ENCODE measurements around the gene RARRES1. TPM values are rescaled to one million over a fixed set of nuclear protein-coding genes. Genes with fewer than 3 reads are reported as not detected.

Gene RARRES1, protein sequence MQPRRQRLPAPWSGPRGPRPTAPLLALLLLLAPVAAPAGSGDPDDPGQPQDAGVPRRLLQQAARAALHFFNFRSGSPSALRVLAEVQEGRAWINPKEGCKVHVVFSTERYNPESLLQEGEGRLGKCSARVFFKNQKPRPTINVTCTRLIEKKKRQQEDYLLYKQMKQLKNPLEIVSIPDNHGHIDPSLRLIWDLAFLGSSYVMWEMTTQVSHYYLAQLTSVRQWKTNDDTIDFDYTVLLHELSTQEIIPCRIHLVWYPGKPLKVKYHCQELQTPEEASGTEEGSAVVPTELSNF
- 0.15 TPM in 1 of 2 replicates, not detected in the other for total RNA-seq (2021)
- Bru-seq, nascent RNA = percentile 16 among the genes with signal in this experiment
- BruChase-seq, experiment 1, labeled RNA remaining after a 2-hour chase = percentile 5 among the genes with signal in this experiment
- BruChase-seq, experiment 2, labeled RNA remaining after a 6-hour chase = percentile 11 among the genes with signal in this experiment
- long read RNA-seq, partial matches to known transcripts = 0 of 2 reads
- long read RNA-seq, other reads (novel, unspliced or antisense) = 2 of 2 reads

DNA sequence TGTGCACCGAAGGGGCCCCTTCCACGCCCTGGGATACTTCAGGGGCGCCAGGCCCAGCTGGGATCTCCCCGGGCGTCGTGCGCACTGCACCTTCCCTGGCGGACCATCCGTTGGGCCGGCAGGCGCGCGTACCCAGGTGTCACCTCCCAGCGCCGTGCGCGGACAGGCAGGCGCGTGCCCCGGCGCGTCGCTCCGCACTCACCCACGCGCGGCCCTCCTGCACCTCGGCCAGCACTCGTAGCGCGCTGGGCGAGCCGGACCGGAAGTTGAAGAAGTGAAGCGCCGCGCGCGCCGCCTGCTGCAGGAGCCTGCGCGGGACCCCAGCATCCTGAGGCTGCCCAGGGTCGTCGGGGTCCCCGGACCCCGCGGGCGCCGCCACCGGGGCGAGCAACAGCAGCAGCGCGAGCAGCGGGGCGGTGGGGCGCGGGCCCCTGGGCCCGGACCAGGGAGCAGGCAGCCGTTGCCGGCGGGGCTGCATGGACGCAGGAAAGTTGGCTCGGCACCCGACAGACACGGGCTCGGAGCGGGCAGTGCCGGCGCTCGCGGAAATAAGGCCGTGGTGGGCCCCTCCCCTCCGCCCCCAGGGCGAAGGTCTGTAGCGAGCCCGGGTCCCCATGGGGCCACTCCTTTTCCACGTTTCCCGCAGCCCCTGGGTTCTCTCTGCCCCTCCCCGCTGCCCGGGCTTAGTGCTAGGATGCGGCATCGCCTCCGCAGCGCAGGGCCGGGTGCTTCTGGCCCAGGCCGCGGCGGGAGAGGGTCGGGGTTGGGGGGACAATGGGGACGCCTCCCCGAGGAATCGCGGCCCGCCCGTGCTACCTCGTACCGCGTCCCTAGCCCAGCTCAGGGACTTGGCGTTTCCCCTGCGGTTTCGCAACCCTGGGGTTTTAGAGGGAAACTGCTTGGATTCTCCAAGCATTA lies at the start of gene RARRES1:
TSS of gene RARRES1 (minus strand) at position 520 of the 918 bp plus-strand sequence. CDS start at position 478, 42 bp downstream.
- no TSS peak for BruUV-seq (replicated peaks)
- H3K4me3 ChIP-seq (ENCODE audit: low read depth, low read length, poor library complexity, severe bottlenecking) = peak within 1 kb of the TSS; percentile 51
- H3K27me3 ChIP-seq (replicated peaks; ENCODE audit: insufficient read depth, low read depth, low read length, poor library complexity) = no peaks in the 10 kb centered on the region
- H3K4me1 ChIP-seq (ENCODE audit: insufficient read depth, low read length, poor library complexity, severe bottlenecking) = no peaks in the 10 kb centered on the region
- TF ChIP-seq, protein P1, sequence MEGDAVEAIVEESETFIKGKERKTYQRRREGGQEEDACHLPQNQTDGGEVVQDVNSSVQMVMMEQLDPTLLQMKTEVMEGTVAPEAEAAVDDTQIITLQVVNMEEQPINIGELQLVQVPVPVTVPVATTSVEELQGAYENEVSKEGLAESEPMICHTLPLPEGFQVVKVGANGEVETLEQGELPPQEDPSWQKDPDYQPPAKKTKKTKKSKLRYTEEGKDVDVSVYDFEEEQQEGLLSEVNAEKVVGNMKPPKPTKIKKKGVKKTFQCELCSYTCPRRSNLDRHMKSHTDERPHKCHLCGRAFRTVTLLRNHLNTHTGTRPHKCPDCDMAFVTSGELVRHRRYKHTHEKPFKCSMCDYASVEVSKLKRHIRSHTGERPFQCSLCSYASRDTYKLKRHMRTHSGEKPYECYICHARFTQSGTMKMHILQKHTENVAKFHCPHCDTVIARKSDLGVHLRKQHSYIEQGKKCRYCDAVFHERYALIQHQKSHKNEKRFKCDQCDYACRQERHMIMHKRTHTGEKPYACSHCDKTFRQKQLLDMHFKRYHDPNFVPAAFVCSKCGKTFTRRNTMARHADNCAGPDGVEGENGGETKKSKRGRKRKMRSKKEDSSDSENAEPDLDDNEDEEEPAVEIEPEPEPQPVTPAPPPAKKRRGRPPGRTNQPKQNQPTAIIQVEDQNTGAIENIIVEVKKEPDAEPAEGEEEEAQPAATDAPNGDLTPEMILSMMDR (conservative IDR thresholded peaks at IDR 0.05; ENCODE audit: low read depth, low read length) = no peak; the same call in 1 of the 2 replicates
- TF ChIP-seq EZH2 (IDR thresholded peaks at IDR 0.05; ENCODE audit: borderline replicate concordance, low read depth, low read length, poor library complexity, severe bottlenecking) = no peak
- ChIA-PET POLR2A (ENCODE audit: low non-redundant PET) (no interaction called here), CTCF (no interaction called here)
- H3K9me3 ChIP-seq (ENCODE audit: low read depth, low read length, poor library complexity, severe bottlenecking) = no peaks in the 10 kb centered on the region
- no peaks in the 10 kb centered on the region for H3K36me3 ChIP-seq (ENCODE audit: insufficient read depth, low read length, poor library complexity, severe bottlenecking)
- H3K27ac ChIP-seq (ENCODE audit: low read depth, low read length, poor library complexity, severe bottlenecking) = no peak within 1 kb of the TSS
- intact Hi-C loops (cut with micrococcal nuclease; ENCODE audit: unreplicated experiment) = no loop called here
- DNase-seq (ENCODE audit: low spot score) = peak; percentile 40

DNA sequence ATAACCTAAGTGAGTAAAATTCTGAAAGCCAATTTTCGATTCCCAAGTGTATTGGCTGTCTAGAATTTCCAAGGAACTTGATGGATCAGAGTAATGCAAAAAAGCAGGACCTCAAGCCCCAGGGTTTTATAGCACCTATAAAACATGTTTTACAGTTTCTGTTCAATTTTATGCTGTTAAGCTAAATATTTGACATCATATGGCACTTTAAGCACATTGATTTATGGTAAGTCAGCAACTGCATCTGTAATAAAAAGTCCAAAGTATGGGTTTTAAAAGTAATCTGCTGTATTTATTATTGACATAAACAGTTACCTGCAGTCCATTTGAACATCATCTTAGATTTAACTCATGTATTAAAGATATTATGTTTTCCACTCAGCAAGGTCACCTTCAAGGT lies 49.6 kb upstream of the RARRES1 start:
- H3K4me3 ChIP-seq (ENCODE audit: low read depth, low read length, poor library complexity, severe bottlenecking) = no peak overlapping the region
- BruUV-seq (replicated peaks) = no TSS peak
- H3K27me3 ChIP-seq (replicated peaks; ENCODE audit: insufficient read depth, low read depth, low read length, poor library complexity) = no peaks in the 10 kb centered on the region
- intact Hi-C loops (cut with micrococcal nuclease; ENCODE audit: unreplicated experiment) = no loop called here
- TF ChIP-seq, protein P1 (conservative IDR thresholded peaks at IDR 0.05; ENCODE audit: low read depth, low read length) = no peak
- no peak for TF ChIP-seq EZH2 (IDR thresholded peaks at IDR 0.05; ENCODE audit: borderline replicate concordance, low read depth, low read length, poor library complexity, severe bottlenecking)
- H3K27ac ChIP-seq (ENCODE audit: low read depth, low read length, poor library complexity, severe bottlenecking) = no peak overlapping the region
- ChIA-PET POLR2A (ENCODE audit: low non-redundant PET) (no interaction called here), CTCF (no interaction called here)
- DNase-seq (ENCODE audit: low spot score) = no peak
- H3K9me3 ChIP-seq (ENCODE audit: low read depth, low read length, poor library complexity, severe bottlenecking) = no peaks in the 10 kb centered on the region
- H3K36me3 ChIP-seq (ENCODE audit: insufficient read depth, low read length, poor library complexity, severe bottlenecking) = no peaks in the 10 kb centered on the region
- H3K4me1 ChIP-seq (ENCODE audit: insufficient read depth, low read length, poor library complexity, severe bottlenecking) = no peaks in the 10 kb centered on the region

DNA sequence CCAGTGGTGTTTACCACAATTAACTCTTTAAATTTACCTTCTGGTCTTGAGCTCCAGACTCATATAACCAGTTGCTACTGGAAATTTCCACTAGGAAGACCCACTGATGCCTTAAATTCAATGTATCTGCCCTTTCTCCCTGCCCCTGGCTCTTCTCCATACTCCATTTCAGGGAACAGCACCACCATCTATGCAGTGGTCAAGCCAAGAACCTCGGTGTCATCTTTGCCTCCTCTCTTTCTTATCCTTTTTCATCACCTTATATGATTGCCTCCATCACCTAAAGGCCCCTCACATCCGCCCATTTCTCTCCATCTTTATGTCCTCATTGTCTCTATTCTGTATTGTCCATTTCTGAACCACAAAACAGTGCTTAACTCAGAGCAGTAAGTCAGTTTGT lies 48.9 kb upstream of the RARRES1 start:
- Histone ChIP-seq H3K4me3 (ENCODE audit: low read depth, low read length, poor library complexity, severe bottlenecking) (no peak overlapping the region), H3K36me3 (ENCODE audit: insufficient read depth, low read length, poor library complexity, severe bottlenecking) (no peaks in the 10 kb centered on the region), H3K27me3 (replicated peaks; ENCODE audit: insufficient read depth, low read depth, low read length, poor library complexity) (no peaks in the 10 kb centered on the region), H3K27ac (ENCODE audit: low read depth, low read length, poor library complexity, severe bottlenecking) (no peak overlapping the region), H3K4me1 (ENCODE audit: insufficient read depth, low read length, poor library complexity, severe bottlenecking) (no peaks in the 10 kb centered on the region), H3K9me3 (ENCODE audit: low read depth, low read length, poor library complexity, severe bottlenecking) (no peaks in the 10 kb centered on the region)
- TF ChIP-seq, protein P1 (conservative IDR thresholded peaks at IDR 0.05; ENCODE audit: low read depth, low read length) = no peak
- TF ChIP-seq EZH2 (IDR thresholded peaks at IDR 0.05; ENCODE audit: borderline replicate concordance, low read depth, low read length, poor library complexity, severe bottlenecking) = no peak
- intact Hi-C loops (cut with micrococcal nuclease; ENCODE audit: unreplicated experiment) = no loop called here
- DNase-seq (ENCODE audit: low spot score) = no peak
- CTCF ChIA-PET = no interaction called here
- no TSS peak for BruUV-seq (replicated peaks)
- POLR2A ChIA-PET (ENCODE audit: low non-redundant PET) = no interaction called here
